Stimulated activated CD8-positive, alpha-beta memory T cell treated with anti-CD3 and anti-CD28 coated beads, Interleukin-7, amount 100 ng/mL, for 48 hours (primary cell): Measurements from ENCODE around the gene ARHGDIB.

Source experiments
- DNase-seq, 2 donors: peaks; one replicate each; pipeline ENCODE4 v3.0.0-alpha.2; 2020; ENCODE audit warnings: low read depth in 1 of 2; ENCODE audit errors: extremely low read depth in 1 of 2

Gene ARHGDIB

GRCh38 chr12:14957551-14958168 lies 3.7 kb downstream of the ARHGDIB start:
- no peak for DNase-seq

DNA sequence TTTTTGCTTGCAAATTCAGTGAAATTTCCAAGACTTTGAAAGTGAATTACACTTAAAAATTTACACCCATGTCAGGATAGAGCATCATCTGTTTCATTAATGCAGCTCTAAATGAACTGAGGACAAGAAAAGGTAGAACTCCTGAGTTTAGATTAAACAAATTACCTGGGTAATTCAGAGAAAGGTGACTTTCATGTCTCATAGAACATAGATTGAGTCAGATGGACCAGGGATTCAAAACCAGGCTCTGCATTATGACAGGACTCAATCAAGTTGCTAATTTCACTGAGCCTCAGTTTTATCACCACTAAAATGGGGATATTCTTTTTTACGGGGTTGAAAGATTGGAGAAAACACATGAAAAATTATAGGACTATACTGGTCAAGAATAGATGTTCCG lies 4.5 kb downstream of the ARHGDIB start:
- DNase-seq: no peak

- no peak for DNase-seq
Observed at GRCh38 chr12:14956024-14956891, 5.1 kb downstream of the ARHGDIB start.

GRCh38 chr12:14954269-14954668 lies 7.1 kb downstream of the ARHGDIB start:
- no peak for DNase-seq

DNA sequence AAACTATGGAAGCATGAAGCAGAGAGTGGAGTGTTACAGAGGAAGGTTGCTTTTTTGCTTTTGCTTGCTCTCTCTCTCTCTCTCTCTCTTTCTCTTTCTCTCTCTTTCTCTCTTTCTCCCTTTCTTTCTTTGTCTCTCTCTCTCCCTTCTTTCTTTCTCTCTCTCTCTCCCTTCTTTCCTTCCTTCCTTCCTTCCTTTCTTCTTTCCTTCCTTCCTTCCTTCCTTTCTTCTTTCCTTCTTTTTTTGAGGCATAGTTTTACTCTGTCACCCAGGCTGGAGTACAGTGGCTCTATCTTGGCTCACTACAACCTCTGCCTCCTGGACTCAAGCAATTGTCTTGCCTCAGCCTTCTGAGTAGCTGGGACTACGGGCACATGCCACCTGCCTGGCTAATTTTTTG lies 7.6 kb downstream of the ARHGDIB start:
- no peak for DNase-seq

DNA sequence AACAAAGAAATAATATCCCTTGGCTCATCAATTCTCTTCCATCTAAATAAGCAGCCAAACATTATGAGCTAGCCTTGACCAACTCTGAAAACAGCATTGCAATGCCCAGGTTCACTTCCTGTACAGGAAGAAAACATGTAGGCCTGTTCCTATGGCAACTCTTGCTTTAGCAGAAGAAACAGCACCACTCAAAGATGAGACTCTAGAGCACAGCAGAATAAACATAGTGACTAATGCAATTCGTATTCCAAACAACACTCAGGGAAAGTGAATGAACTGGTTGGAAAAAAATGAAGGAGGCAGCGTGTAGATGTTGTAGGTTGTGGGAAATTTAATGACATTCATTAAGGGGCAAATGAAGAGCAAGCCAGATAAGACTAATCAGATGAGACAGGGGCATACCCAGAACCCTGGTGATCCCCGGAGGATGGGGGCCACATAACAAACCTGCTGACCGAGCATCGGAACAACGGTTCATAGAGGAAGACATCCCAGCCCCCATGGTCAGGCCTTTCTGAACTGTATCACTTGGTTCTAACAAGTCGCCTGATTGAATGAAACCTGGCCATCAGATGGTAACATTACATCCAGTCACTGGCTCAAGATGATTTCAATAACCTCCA lies 9.0 kb downstream of the ARHGDIB start:
- DNase-seq: no peak

GRCh38 chr12:14951851-14952250 lies 9.6 kb downstream of the ARHGDIB start:
- DNase-seq: no peak

GRCh38 chr12:14950982-14951746 lies 10.2 kb downstream of the ARHGDIB start:
- DNase-seq: no peak

DNA sequence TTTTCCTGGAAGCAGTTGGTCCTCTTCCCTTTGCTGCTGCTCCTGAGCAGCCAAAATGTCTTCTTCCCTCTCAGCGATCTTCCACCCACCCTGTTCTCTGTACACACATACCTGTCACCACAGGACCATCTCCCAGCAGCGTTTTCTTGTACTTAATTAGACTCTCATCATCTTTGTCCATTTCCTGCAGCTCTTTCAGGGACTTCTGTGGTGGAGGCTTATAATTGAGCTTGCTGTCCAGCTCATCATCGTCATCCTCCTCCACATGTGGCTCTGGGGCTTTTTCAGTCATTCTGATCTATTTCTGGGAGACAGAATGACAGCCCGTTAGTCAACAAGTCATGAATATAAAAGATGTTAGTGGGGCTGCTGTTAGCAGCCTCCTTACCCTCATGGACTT lies 11.0 kb downstream of the ARHGDIB start:
- peak in 1 of 2 donors; percentile 51 for DNase-seq

- DNase-seq: peak in 1 of 2 donors; percentile 51
Observed at GRCh38 chr12:14949631-14950030, 11.8 kb downstream of the ARHGDIB start.

DNA sequence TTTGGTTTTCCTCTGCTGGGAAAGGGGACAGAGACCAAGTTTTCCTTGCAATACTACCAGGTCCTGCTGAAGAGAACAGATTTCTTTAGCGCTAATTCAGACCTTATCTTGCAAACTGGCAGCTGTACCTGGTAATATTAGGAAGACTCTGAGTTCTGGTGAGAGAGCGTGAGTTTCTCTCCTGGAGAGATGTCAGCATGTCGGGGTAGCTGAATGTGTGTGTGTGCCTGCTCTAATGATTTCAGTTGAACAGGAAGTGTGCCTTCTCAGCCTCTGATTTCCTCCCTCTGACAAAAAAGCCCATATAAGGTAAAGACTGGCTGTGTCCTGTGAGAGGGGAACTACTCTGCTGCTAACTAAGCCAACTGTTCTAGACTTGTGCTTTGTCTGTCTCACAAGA lies 12.7 kb downstream of the ARHGDIB start:
- no peak for DNase-seq

DNA sequence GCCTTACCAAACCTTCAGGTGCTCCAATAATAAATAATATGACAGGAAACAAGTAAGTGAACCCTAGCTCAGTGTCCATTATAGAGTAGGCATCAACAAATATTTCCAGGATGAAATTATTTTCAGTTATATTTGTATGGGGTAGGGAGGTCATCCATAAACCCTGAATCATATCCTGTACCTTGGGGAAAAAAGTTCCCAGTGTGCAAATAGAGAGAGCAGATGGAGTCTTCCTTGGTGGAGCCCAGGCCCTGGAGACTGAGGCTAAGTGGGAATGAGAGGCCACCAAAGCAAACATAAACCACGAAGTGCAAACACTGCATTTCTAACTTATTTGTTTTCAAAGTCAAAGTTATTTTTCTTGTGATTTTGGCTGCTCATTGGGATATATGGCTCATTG lies 14.5 kb downstream of the ARHGDIB start:
- no peak for DNase-seq

DNA sequence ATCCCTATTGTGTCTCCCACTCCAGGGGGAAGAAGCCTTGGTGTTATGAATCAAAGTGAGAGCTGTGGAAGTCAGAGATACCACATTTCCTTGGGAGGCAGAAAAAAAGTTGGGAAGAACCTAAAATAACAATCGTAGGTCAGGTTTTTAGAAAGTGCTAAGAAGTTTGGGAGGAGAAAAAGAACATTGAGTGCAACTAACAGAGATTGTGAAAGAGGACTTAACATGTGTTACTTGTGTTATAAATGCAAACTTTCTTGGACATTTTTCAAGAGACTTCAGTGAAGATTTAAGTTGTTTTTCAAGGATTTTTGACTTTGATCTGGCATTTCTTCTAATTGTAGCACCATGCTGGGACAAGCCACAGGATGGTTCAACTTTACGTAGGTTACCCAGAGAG lies 15.2 kb downstream of the ARHGDIB start:
- DNase-seq: no peak

GRCh38 chr12:14942196-14942931 lies 19.0 kb downstream of the ARHGDIB start:
- no peak for DNase-seq

- DNase-seq: no peak
Observed at GRCh38 chr12:14941369-14941768, 20.0 kb downstream of the ARHGDIB start.

- DNase-seq: no peak
Observed at GRCh38 chr12:14938301-14938700, 23.1 kb downstream of the ARHGDIB start, which contains the start of gene ERP27. Gene ERP27, minus strand, starts transcription at chr12:14938537. Its CDS starts 29 bp downstream, at chr12:14938508.

DNA sequence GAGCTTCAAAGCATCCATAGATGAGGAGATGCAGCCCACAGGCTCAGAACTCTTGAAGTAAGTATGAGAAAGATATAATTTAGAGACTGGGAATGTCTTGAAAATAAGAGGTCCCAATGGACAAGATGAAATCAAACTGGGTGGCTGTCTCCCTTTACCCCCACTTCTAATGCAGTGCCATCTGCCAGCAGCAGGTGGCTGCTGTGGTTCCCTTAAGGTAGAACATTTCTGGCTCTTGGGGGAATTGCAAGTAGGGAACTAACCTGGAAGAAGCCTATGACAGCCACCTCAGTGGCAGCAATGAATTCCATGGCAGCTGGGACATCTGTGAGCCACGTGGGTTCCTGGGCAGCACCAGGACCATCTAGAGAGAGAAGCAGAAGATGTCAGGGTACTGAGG lies 23.7 kb downstream of the ARHGDIB start:
- no peak for DNase-seq

- DNase-seq: no peak
Observed at GRCh38 chr12:14937014-14937413, 24.4 kb downstream of the ARHGDIB start.

GRCh38 chr12:14936224-14936861 lies 25.1 kb downstream of the ARHGDIB start:
- no peak for DNase-seq

- DNase-seq: no peak
Observed at GRCh38 chr12:14935031-14935430, 26.4 kb downstream of the ARHGDIB start.
